HepG2 (cell line): ENCODE measurements around the gene UQCR11. TPM values are rescaled to one million over a fixed set of nuclear protein-coding genes. Genes with fewer than 3 reads are reported as not detected.
A peak's percentile ranks its signal among the peaks of the same experiment; 100 is the strongest.

ENCODE experiments used
- CENPT ChIP-seq: sonication (generic); formaldehyde crosslinking; IDR thresholded peaks from 2 replicates; pipeline ENCODE4 v1.8.0; 2022; ENCODE audit warnings: low read depth, mild to moderate bottlenecking, moderate library complexity, missing genetic modification reagents
- MZF1 ChIP-seq: sonication (generic); formaldehyde crosslinking; IDR thresholded peaks from 2 replicates; pipeline ENCODE4 v1.8.1; 2023; ENCODE audit warnings: mild to moderate bottlenecking, missing genetic modification reagents, borderline replicate concordance
- PAXIP1 ChIP-seq: sonication (generic); formaldehyde crosslinking; conservative IDR thresholded peaks from 2 replicates; pipeline ENCODE4 v1.4.0; 2020; ENCODE audit warnings: mild to moderate bottlenecking, missing genetic modification reagents, moderate library complexity
- POLR2A ChIP-seq, 2 experiments: IDR thresholded peaks; 2 replicates each; pipeline ENCODE4 v1.6.1; 2011; ENCODE audit warnings: low read depth in 2 of 2, low read length in 2 of 2, mild to moderate bottlenecking in 1 of 2, moderate library complexity in 1 of 2; ENCODE audit not compliant: insufficient read depth in 1 of 2
- RARG ChIP-seq: sonication (generic); formaldehyde crosslinking; IDR thresholded peaks from 2 replicates; pipeline ENCODE4 v1.4.0; 2020; ENCODE audit warnings: low read depth, mild to moderate bottlenecking, missing genetic modification reagents
- SMYD3 ChIP-seq: sonication (generic); formaldehyde crosslinking; IDR thresholded peaks from 2 replicates; pipeline ENCODE4 v1.8.1; 2023; ENCODE audit warnings: mild to moderate bottlenecking, missing genetic modification reagents
- ZNF572 ChIP-seq: sonication (generic); formaldehyde crosslinking; IDR thresholded peaks from 2 replicates; pipeline ENCODE4 v1.5.1; 2020; ENCODE audit warnings: mild to moderate bottlenecking, missing genetic modification reagents
- ZSCAN31 ChIP-seq: sonication (generic); formaldehyde crosslinking; IDR thresholded peaks from 2 replicates; pipeline ENCODE4 v1.5.0; 2020; ENCODE audit warnings: low read depth, mild to moderate bottlenecking, missing genetic modification reagents
- polyA plus RNA-seq, 8 experiments: library from polyadenylated mRNA; depleted of rRNA in 3 of 8; stranded (reverse) in 7 of 8; unstranded in 1 of 8; fragments of >200 nt; fragmentation: Illumina TruSeq in 4 of 8; extraction: Trizol in 4 of 8; gene quantifications; 2 replicates each; pipeline versions ENCODE4 v1.2.1 to v1.2.3, GENCODE V29; 2011 to 2016; ENCODE audit warnings: low read depth in 4 of 8, missing spikeins in 1 of 8, mixed read lengths in 1 of 8; ENCODE audit not compliant: insufficient read depth in 1 of 8
- total RNA-seq, 5 experiments: library from RNA; depleted of rRNA; stranded (reverse); fragments of >200 nt; fragmentation: Illumina TruSeq; extraction: Trizol; gene quantifications; 2 replicates each; pipeline ENCODE4 v1.2.3, GENCODE V29; 2016; ENCODE audit warnings: low read depth in 1 of 5
- TF ChIP-seq, protein P1 (sequence below): sonication (generic); formaldehyde crosslinking; IDR thresholded peaks from 2 replicates; pipeline ENCODE4 v1.4.0; 2020; ENCODE audit warnings: mild to moderate bottlenecking, missing genetic modification reagents
- TF ChIP-seq, protein P2 (sequence below): sonication (generic); formaldehyde crosslinking; conservative IDR thresholded peaks from 2 replicates; pipeline ENCODE4 v1.4.0; 2020; ENCODE audit warnings: missing genetic modification reagents
- TF ChIP-seq, protein P3 (sequence below): conservative IDR thresholded peaks from 2 replicates; pipeline ENCODE4 v1.6.1; 2018; ENCODE audit warnings: missing genetic modification reagents

Gene UQCR11
- total and polyA plus RNA-seq, 2 of the 13 experiments (the other 11 are each of a cell fraction or from before 2014, with no cell fraction given) = 125 to 214 TPM

GRCh38 chr19:1592755-1593500, 12.3 kb downstream of the UQCR11 start, which contains the start of gene MBD3 (continued):
- TF ChIP-seq, protein P1, sequence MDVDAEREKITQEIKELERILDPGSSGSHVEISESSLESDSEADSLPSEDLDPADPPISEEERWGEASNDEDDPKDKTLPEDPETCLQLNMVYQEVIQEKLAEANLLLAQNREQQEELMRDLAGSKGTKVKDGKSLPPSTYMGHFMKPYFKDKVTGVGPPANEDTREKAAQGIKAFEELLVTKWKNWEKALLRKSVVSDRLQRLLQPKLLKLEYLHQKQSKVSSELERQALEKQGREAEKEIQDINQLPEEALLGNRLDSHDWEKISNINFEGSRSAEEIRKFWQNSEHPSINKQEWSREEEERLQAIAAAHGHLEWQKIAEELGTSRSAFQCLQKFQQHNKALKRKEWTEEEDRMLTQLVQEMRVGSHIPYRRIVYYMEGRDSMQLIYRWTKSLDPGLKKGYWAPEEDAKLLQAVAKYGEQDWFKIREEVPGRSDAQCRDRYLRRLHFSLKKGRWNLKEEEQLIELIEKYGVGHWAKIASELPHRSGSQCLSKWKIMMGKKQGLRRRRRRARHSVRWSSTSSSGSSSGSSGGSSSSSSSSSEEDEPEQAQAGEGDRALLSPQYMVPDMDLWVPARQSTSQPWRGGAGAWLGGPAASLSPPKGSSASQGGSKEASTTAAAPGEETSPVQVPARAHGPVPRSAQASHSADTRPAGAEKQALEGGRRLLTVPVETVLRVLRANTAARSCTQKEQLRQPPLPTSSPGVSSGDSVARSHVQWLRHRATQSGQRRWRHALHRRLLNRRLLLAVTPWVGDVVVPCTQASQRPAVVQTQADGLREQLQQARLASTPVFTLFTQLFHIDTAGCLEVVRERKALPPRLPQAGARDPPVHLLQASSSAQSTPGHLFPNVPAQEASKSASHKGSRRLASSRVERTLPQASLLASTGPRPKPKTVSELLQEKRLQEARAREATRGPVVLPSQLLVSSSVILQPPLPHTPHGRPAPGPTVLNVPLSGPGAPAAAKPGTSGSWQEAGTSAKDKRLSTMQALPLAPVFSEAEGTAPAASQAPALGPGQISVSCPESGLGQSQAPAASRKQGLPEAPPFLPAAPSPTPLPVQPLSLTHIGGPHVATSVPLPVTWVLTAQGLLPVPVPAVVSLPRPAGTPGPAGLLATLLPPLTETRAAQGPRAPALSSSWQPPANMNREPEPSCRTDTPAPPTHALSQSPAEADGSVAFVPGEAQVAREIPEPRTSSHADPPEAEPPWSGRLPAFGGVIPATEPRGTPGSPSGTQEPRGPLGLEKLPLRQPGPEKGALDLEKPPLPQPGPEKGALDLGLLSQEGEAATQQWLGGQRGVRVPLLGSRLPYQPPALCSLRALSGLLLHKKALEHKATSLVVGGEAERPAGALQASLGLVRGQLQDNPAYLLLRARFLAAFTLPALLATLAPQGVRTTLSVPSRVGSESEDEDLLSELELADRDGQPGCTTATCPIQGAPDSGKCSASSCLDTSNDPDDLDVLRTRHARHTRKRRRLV (CRISPR knock-in tag) = 0 out of 2 replicates have a peak, but pooled peaks have one; percentile 38
- TF ChIP-seq PAXIP1 = 0 out of 2 replicates have a peak, but pooled peaks have one; percentile 19
- TF ChIP-seq POLR2A (IDR thresholded peaks at IDR 0.05; ENCODE audit: insufficient read depth in 1 of 2, low read depth in 2 of 2, low read length in 2 of 2) = peak in 1 of 2 experiments; percentile 94; a peak in 2 of 4 replicates
- no peak for TF ChIP-seq RARG (CRISPR knock-in tag)
- TF ChIP-seq, protein P2, sequence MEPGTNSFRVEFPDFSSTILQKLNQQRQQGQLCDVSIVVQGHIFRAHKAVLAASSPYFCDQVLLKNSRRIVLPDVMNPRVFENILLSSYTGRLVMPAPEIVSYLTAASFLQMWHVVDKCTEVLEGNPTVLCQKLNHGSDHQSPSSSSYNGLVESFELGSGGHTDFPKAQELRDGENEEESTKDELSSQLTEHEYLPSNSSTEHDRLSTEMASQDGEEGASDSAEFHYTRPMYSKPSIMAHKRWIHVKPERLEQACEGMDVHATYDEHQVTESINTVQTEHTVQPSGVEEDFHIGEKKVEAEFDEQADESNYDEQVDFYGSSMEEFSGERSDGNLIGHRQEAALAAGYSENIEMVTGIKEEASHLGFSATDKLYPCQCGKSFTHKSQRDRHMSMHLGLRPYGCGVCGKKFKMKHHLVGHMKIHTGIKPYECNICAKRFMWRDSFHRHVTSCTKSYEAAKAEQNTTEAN (CRISPR knock-in tag) = no peak
- 0 out of 2 replicates have a peak, but pooled peaks have one; percentile 46 for TF ChIP-seq ZNF572 (CRISPR knock-in tag)
- TF ChIP-seq MZF1 (CRISPR knock-in tag) = no peak
- TF ChIP-seq, protein P3, sequence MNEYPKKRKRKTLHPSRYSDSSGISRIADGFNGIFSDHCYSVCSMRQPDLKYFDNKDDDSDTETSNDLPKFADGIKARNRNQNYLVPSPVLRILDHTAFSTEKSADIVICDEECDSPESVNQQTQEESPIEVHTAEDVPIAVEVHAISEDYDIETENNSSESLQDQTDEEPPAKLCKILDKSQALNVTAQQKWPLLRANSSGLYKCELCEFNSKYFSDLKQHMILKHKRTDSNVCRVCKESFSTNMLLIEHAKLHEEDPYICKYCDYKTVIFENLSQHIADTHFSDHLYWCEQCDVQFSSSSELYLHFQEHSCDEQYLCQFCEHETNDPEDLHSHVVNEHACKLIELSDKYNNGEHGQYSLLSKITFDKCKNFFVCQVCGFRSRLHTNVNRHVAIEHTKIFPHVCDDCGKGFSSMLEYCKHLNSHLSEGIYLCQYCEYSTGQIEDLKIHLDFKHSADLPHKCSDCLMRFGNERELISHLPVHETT (CRISPR knock-in tag) = no peak
- TF ChIP-seq ZSCAN31 = 0 out of 2 replicates have a peak, but pooled peaks have one; percentile 13
- no peak for TF ChIP-seq CENPT (CRISPR knock-in tag)
- 0 out of 2 replicates have a peak, but pooled peaks have one; percentile 30 for TF ChIP-seq SMYD3 (CRISPR knock-in tag)
